HepG2 (cell line): ENCODE results near the gene RHBDD3. TPM values are rescaled to one million over a fixed set of nuclear protein-coding genes. Genes with fewer than 3 reads are reported as not detected.

ENCODE experiments used
- ARID5B ChIP-seq: IDR thresholded peaks from 2 replicates; pipeline ENCODE4 v1.4.0; 2020; ENCODE audit warnings: mild to moderate bottlenecking, missing genetic modification reagents
- CBX5 ChIP-seq: sonication (generic); formaldehyde crosslinking; IDR thresholded peaks from 2 replicates; pipeline ENCODE4 v1.4.0; 2020; ENCODE audit warnings: missing genetic modification reagents, borderline replicate concordance
- GATAD2A ChIP-seq: IDR thresholded peaks from 2 replicates; pipeline ENCODE4 v1.6.1; 2016
- GLI4 ChIP-seq: sonication (generic); formaldehyde crosslinking; IDR thresholded peaks from 2 replicates; pipeline ENCODE4 v1.5.1; 2020; ENCODE audit warnings: missing genetic modification reagents, mild to moderate bottlenecking, moderate library complexity, borderline replicate concordance
- GZF1 ChIP-seq: sonication (generic); formaldehyde crosslinking; IDR thresholded peaks from 2 replicates; pipeline ENCODE4 v1.5.1; 2020; ENCODE audit warnings: mild to moderate bottlenecking, missing genetic modification reagents
- HES4 ChIP-seq: sonication (generic); formaldehyde crosslinking; IDR thresholded peaks from 2 replicates; pipeline ENCODE4 v1.9.0; 2021; ENCODE audit warnings: mild to moderate bottlenecking, missing genetic modification reagents, borderline replicate concordance
- JARID2 ChIP-seq: sonication (generic); formaldehyde crosslinking; IDR thresholded peaks from 2 replicates; pipeline ENCODE4 v1.8.1; 2023; ENCODE audit warnings: missing genetic modification reagents, inconsistent platforms; ENCODE audit not compliant: insufficient replicate concordance
- JUND ChIP-seq: sonication (generic); formaldehyde crosslinking; IDR thresholded peaks from 2 replicates; pipeline ENCODE4 v1.8.0; 2022; ENCODE audit warnings: mild to moderate bottlenecking, missing genetic modification reagents
- MATR3 ChIP-seq: sonication (generic); formaldehyde crosslinking; IDR thresholded peaks from 2 replicates; pipeline ENCODE4 v1.4.0; 2020; ENCODE audit warnings: missing genetic modification reagents
- MED1 ChIP-seq: sonication (generic); formaldehyde crosslinking; IDR thresholded peaks from 2 replicates; pipeline ENCODE4 v1.4.0; 2020; ENCODE audit warnings: missing genetic modification reagents
- NCOA5 ChIP-seq: sonication (generic); formaldehyde crosslinking; IDR thresholded peaks from 2 replicates; pipeline ENCODE4 v1.4.0; 2020; ENCODE audit warnings: missing genetic modification reagents
- POLR2A ChIP-seq, 2 experiments: IDR thresholded peaks; 2 replicates each; pipeline ENCODE4 v1.6.1; 2011; ENCODE audit warnings: low read depth in 2 of 2, low read length in 2 of 2, mild to moderate bottlenecking in 1 of 2, moderate library complexity in 1 of 2; ENCODE audit not compliant: insufficient read depth in 1 of 2
- REL ChIP-seq: sonication (generic); formaldehyde crosslinking; conservative IDR thresholded peaks from 2 replicates; pipeline ENCODE4 v1.8.0; 2022; ENCODE audit warnings: mild to moderate bottlenecking, missing genetic modification reagents, moderate library complexity
- RELA ChIP-seq: sonication (generic); formaldehyde crosslinking; IDR thresholded peaks from 2 replicates; pipeline ENCODE4 v1.4.0; 2020; ENCODE audit warnings: missing genetic modification reagents
- SMAD1 ChIP-seq: sonication (generic); formaldehyde crosslinking; IDR thresholded peaks from 2 replicates; pipeline ENCODE4 v1.4.0; 2020; ENCODE audit warnings: missing genetic modification reagents, low read depth, mild to moderate bottlenecking, borderline replicate concordance
- SMARCE1 ChIP-seq: fragments of 450-650 bp; IDR thresholded peaks from 2 replicates; pipeline ENCODE4 v1.6.1; 2017; ENCODE audit warnings: borderline replicate concordance
- STAG1 ChIP-seq: sonication (generic); formaldehyde crosslinking; IDR thresholded peaks from 2 replicates; pipeline ENCODE4 v1.4.0; 2020; ENCODE audit warnings: missing genetic modification reagents
- TAF15 ChIP-seq: fragments of 200-400 bp; formaldehyde crosslinking; IDR thresholded peaks from one replicate; pipeline ENCODE4 v1.6.1; 2018; ENCODE audit warnings: mild to moderate bottlenecking, low read depth, low read length; ENCODE audit not compliant: poor library complexity, severe bottlenecking
- THAP11 ChIP-seq: IDR thresholded peaks from 2 replicates; pipeline ENCODE4 v1.6.1; 2016; ENCODE audit warnings: missing biosample characterization, missing genetic modification reagents
- ZBTB43 ChIP-seq: sonication (generic); formaldehyde crosslinking; conservative IDR thresholded peaks from 2 replicates; pipeline ENCODE4 v1.4.0; 2020; ENCODE audit warnings: missing genetic modification reagents
- ZFP62 ChIP-seq: sonication (generic); formaldehyde crosslinking; IDR thresholded peaks from 2 replicates; pipeline ENCODE4 v1.4.0; 2020; ENCODE audit warnings: missing genetic modification reagents
- ZNF30 ChIP-seq: sonication (generic); formaldehyde crosslinking; IDR thresholded peaks from 2 replicates; pipeline ENCODE4 v1.5.0; 2020; ENCODE audit warnings: mild to moderate bottlenecking, missing genetic modification reagents
- ZNF329 ChIP-seq: sonication (generic); formaldehyde crosslinking; IDR thresholded peaks from 2 replicates; pipeline ENCODE4 v1.9.0; 2021; ENCODE audit warnings: low read depth, mild to moderate bottlenecking, missing genetic modification reagents
- ZNF337 ChIP-seq: sonication (generic); formaldehyde crosslinking; IDR thresholded peaks from 2 replicates; pipeline ENCODE4 v1.5.1; 2020; ENCODE audit warnings: missing genetic modification reagents, low read depth, mild to moderate bottlenecking, borderline replicate concordance
- ZNF441 ChIP-seq: sonication (generic); formaldehyde crosslinking; IDR thresholded peaks from 2 replicates; pipeline ENCODE4 v1.7.0; 2021; ENCODE audit warnings: missing genetic modification reagents, borderline replicate concordance
- ZNF761 ChIP-seq: sonication (generic); formaldehyde crosslinking; conservative IDR thresholded peaks from 2 replicates; pipeline ENCODE4 v1.4.0; 2020; ENCODE audit warnings: mild to moderate bottlenecking, missing genetic modification reagents
- ZNF878 ChIP-seq: sonication (generic); formaldehyde crosslinking; IDR thresholded peaks from 2 replicates; pipeline ENCODE4 v1.8.1; 2023; ENCODE audit warnings: mild to moderate bottlenecking, missing genetic modification reagents, moderate library complexity
- polyA plus RNA-seq, 8 experiments: library from polyadenylated mRNA; depleted of rRNA in 3 of 8; stranded (reverse) in 7 of 8; unstranded in 1 of 8; fragments of >200 nt; fragmentation: Illumina TruSeq in 4 of 8; extraction: Trizol in 4 of 8; gene quantifications; 2 replicates each; pipeline versions ENCODE4 v1.2.1 to v1.2.3, GENCODE V29; 2011 to 2016; ENCODE audit warnings: low read depth in 4 of 8, missing spikeins in 1 of 8, mixed read lengths in 1 of 8; ENCODE audit not compliant: insufficient read depth in 1 of 8
- total RNA-seq, 5 experiments: library from RNA; depleted of rRNA; stranded (reverse); fragments of >200 nt; fragmentation: Illumina TruSeq; extraction: Trizol; gene quantifications; 2 replicates each; pipeline ENCODE4 v1.2.3, GENCODE V29; 2016; ENCODE audit warnings: low read depth in 1 of 5

RHBDD3 gene
- total and polyA plus RNA-seq, 2 of the 13 experiments (the other 11 are each of a cell fraction or from before 2014, with no cell fraction given): 12.1 to 26.7 TPM

GRCh38 chr22:29270475-29271271, 2.9 kb upstream of the RHBDD3 start (continued):
- no peak for TF ChIP-seq THAP11
- TF ChIP-seq NCOA5 (CRISPR knock-in tag): no peak
- TF ChIP-seq MED1 (CRISPR knock-in tag): 0 out of 2 replicates have a peak, but pooled peaks have one; percentile 7
- peak; percentile 33; the same call in 1 of the 2 replicates for TF ChIP-seq ARID5B (CRISPR knock-in tag)
- TF ChIP-seq ZFP62 (CRISPR knock-in tag): no peak
- TF ChIP-seq RELA (CRISPR knock-in tag): no peak
- peak in 1 of 2 experiments; percentile 3; a peak in 1 of 4 replicates for TF ChIP-seq POLR2A (IDR thresholded peaks at IDR 0.05; ENCODE audit: insufficient read depth in 1 of 2, low read depth in 2 of 2, low read length in 2 of 2)
- no peak for TF ChIP-seq CBX5 (CRISPR knock-in tag)
- TF ChIP-seq ZBTB43 (CRISPR knock-in tag): no peak
- no peak for TF ChIP-seq ZNF441 (CRISPR knock-in tag)
- no peak for TF ChIP-seq GLI4 (CRISPR knock-in tag)
- TF ChIP-seq JUND (CRISPR knock-in tag): no peak
- TF ChIP-seq MATR3 (CRISPR knock-in tag): no peak
- TF ChIP-seq GZF1: no peak
- TF ChIP-seq TAF15: no peak
- TF ChIP-seq SMARCE1: no peak
- TF ChIP-seq STAG1 (CRISPR knock-in tag): no peak
- no peak for TF ChIP-seq HES4 (CRISPR knock-in tag)
- no peak for TF ChIP-seq ZNF30 (CRISPR knock-in tag)
- peak; percentile 50; the same call in 1 of the 2 replicates for TF ChIP-seq GATAD2A (CRISPR knock-in tag)
- TF ChIP-seq ZNF329 (CRISPR knock-in tag): no peak
- no peak for TF ChIP-seq ZNF761 (CRISPR knock-in tag)
- TF ChIP-seq ZNF878: no peak
- TF ChIP-seq ZNF337 (CRISPR knock-in tag): no peak
- TF ChIP-seq SMAD1: no peak
- no peak for TF ChIP-seq JARID2 (CRISPR knock-in tag)
- no peak for TF ChIP-seq REL (CRISPR knock-in tag)
